Superior temporal gyrus (tissue), 1 donor: Measurements from ENCODE around the gene ZBTB46.

Experiments used
- DNase-seq: peaks from one replicate; pipeline ENCODE4 v3.0.0-alpha.2; 2016; ENCODE audit errors: extremely low spot score

Gene ZBTB46

GRCh38 chr20:63767886-63768285 lies 63.2 kb downstream of the ZBTB46 start:
- DNase-seq: no peak

- DNase-seq: no peak
Measured at GRCh38 chr20:63767456-63767855, 63.6 kb downstream of the ZBTB46 start.

- no peak for DNase-seq
Measured at GRCh38 chr20:63766695-63767426, 64.2 kb downstream of the ZBTB46 start.

- DNase-seq: no peak
Measured at GRCh38 chr20:63765902-63766301, 65.2 kb downstream of the ZBTB46 start.

GRCh38 chr20:63765082-63765873 lies 65.8 kb downstream of the ZBTB46 start:
- DNase-seq: no peak

- DNase-seq: no peak
Measured at GRCh38 chr20:63759377-63759901, 71.6 kb downstream of the ZBTB46 start.

- no peak for DNase-seq
Measured at GRCh38 chr20:63758152-63758551, 72.9 kb downstream of the ZBTB46 start.

- DNase-seq: no peak
Measured at GRCh38 chr20:63756648-63756991, 74.4 kb downstream of the ZBTB46 start.

- DNase-seq: no peak
Measured at GRCh38 chr20:63755933-63756647, 75.0 kb downstream of the ZBTB46 start.

GRCh38 chr20:63754008-63754407 lies 77.1 kb downstream of the ZBTB46 start:
- no peak for DNase-seq

GRCh38 chr20:63753381-63753780 lies 77.7 kb downstream of the ZBTB46 start:
- no peak for DNase-seq

GRCh38 chr20:63752411-63753101 lies 78.5 kb downstream of the ZBTB46 start:
- no peak for DNase-seq

- DNase-seq: no peak
Measured at GRCh38 chr20:63751471-63752271, 79.4 kb downstream of the ZBTB46 start.

- DNase-seq: no peak
Measured at GRCh38 chr20:63750807-63751470, 80.1 kb downstream of the ZBTB46 start.

- DNase-seq: no peak
Measured at GRCh38 chr20:63749597-63750508, 81.2 kb downstream of the ZBTB46 start.

GRCh38 chr20:63748934-63749270 lies 82.2 kb downstream of the ZBTB46 start:
- no peak for DNase-seq

- no peak for DNase-seq
Measured at GRCh38 chr20:63748070-63748933, 82.8 kb downstream of the ZBTB46 start.

- DNase-seq: no peak
Measured at GRCh38 chr20:63747622-63748069, 83.4 kb downstream of the ZBTB46 start.
